Measurements from ENCODE around the gene PIK3CD. TPM values are rescaled to one million over a fixed set of nuclear protein-coding genes. Genes with fewer than 3 reads are reported as not detected.

Gene PIK3CD
- total and polyA plus RNA-seq, 4 donors: 5.2 to 21.0 (median 11.7) TPM

- H3K4me3 ChIP-seq (ENCODE audit: low read length in 2 of 2): no peak overlapping the region
- WGBS, 2 donors: 83 to 96% methylated on average over 3 of the region's 3 CpGs
- H3K4me1 ChIP-seq (ENCODE audit: control insufficient read depth in 1 of 2, insufficient read depth in 2 of 2, low read length in 2 of 2): no peaks in the 10 kb centered on the region
- DNase-seq: peak in 1 of 2 donors; percentile 1
- H3K9me3 ChIP-seq (ENCODE audit: control insufficient read depth, low read length): no peaks in the 10 kb centered on the region
- no peak overlapping the region for H3K27ac ChIP-seq (ENCODE audit: low read depth in 1 of 2, low read length in 2 of 2)
- intact Hi-C loops (cut with DNase I): no loop called here
- H3K27me3 ChIP-seq (ENCODE audit: control insufficient read depth in 1 of 2, insufficient read depth in 2 of 2, low read length in 1 of 2): no peaks in the 10 kb centered on the region
- peaks cover 1 to 5% of the 10 kb centered on the region in 2 donors for H3K36me3 ChIP-seq (ENCODE audit: control insufficient read depth in 1 of 2, insufficient read depth in 2 of 2, low read length in 1 of 2)
- no peak for ATAC-seq (ENCODE audit: low FRiP score)
These were observed 117.5 kb downstream of the PIK3CD start for GRCh38 chr1:9768983-9769382.

DNA sequence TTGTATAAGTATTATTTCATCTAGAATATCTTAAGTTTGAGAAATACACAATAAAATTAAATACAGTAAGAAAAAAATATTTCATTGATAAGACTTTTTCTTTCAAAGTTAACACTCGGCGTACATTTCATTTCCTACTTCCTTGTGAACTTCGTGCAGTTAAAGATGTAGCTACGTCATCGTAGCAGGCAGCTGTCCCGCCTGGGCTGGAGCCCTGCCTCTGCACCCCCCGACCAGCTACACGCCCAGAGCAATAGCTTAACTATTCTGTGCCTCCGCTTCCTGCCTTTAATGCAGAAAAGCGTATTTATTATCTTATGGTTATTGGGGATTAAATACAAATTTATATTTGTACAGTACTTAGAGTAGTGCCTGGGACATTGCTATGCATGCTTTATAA, 118.8 kb downstream of the PIK3CD start:
- no peaks in the 10 kb centered on the region for H3K4me1 ChIP-seq (ENCODE audit: control insufficient read depth in 1 of 2, insufficient read depth in 2 of 2, low read length in 2 of 2)
- peak; percentile 16 to 33 for DNase-seq
- intact Hi-C loops (cut with DNase I): no loop called here
- WGBS, 2 donors: 73 to 82% methylated on average over 10 of the region's 10 CpGs
- peaks cover 1 to 5% of the 10 kb centered on the region in 2 donors for H3K36me3 ChIP-seq (ENCODE audit: control insufficient read depth in 1 of 2, insufficient read depth in 2 of 2, low read length in 1 of 2)
- H3K27me3 ChIP-seq (ENCODE audit: control insufficient read depth in 1 of 2, insufficient read depth in 2 of 2, low read length in 1 of 2): no peaks in the 10 kb centered on the region
- no peak overlapping the region for H3K4me3 ChIP-seq (ENCODE audit: low read length in 2 of 2)
- ATAC-seq (ENCODE audit: low FRiP score): no peak
- no peak overlapping the region for H3K27ac ChIP-seq (ENCODE audit: low read depth in 1 of 2, low read length in 2 of 2)
- H3K9me3 ChIP-seq (ENCODE audit: control insufficient read depth, low read length): no peaks in the 10 kb centered on the region

- no peak overlapping the region for H3K4me3 ChIP-seq (ENCODE audit: low read length in 2 of 2)
- 90 to 91% methylated on average over 20 of the region's 20 CpGs for WGBS, 2 donors
- intact Hi-C loops (cut with DNase I): no loop called here
- H3K36me3 ChIP-seq (ENCODE audit: control insufficient read depth in 1 of 2, insufficient read depth in 2 of 2, low read length in 1 of 2): peaks cover 1 to 5% of the 10 kb centered on the region in 2 donors
- DNase-seq (peak in 1 of 2 donors; percentile 32), ATAC-seq (ENCODE audit: low FRiP score) (no peak)
- H3K4me1 ChIP-seq (ENCODE audit: control insufficient read depth in 1 of 2, insufficient read depth in 2 of 2, low read length in 2 of 2): no peaks in the 10 kb centered on the region
- H3K9me3 ChIP-seq (ENCODE audit: control insufficient read depth, low read length): no peaks in the 10 kb centered on the region
- no peaks in the 10 kb centered on the region for H3K27me3 ChIP-seq (ENCODE audit: control insufficient read depth in 1 of 2, insufficient read depth in 2 of 2, low read length in 1 of 2)
- no peak overlapping the region for H3K27ac ChIP-seq (ENCODE audit: low read depth in 1 of 2, low read length in 2 of 2)
These were observed 123.5 kb downstream of the PIK3CD start for GRCh38 chr1:9774712-9775679.

- WGBS, 2 donors: 92 to 98% methylated on average over 2 of the region's 2 CpGs
- Histone ChIP-seq H3K27ac (ENCODE audit: low read depth in 1 of 2, low read length in 2 of 2) (no peak overlapping the region), H3K36me3 (ENCODE audit: control insufficient read depth in 1 of 2, insufficient read depth in 2 of 2, low read length in 1 of 2) (peaks cover 1 to 5% of the 10 kb centered on the region in 2 donors), H3K9me3 (ENCODE audit: control insufficient read depth, low read length) (no peaks in the 10 kb centered on the region), H3K4me3 (ENCODE audit: low read length in 2 of 2) (no peak overlapping the region), H3K27me3 (ENCODE audit: control insufficient read depth in 1 of 2, insufficient read depth in 2 of 2, low read length in 1 of 2) (no peaks in the 10 kb centered on the region), H3K4me1 (ENCODE audit: control insufficient read depth in 1 of 2, insufficient read depth in 2 of 2, low read length in 2 of 2) (no peaks in the 10 kb centered on the region)
- intact Hi-C loops (cut with DNase I): no loop called here
- no peak for DNase-seq
- no peak for ATAC-seq (ENCODE audit: low FRiP score)
These were observed 125.2 kb downstream of the PIK3CD start for GRCh38 chr1:9776685-9777084.

Other genes starting within 250 kb of the PIK3CD start
- gene SLC25A33, start 112.3 kb upstream of the PIK3CD start, total RNA-seq: 1 to 10 TPM; 2.2 to 3.0 TPM
- 1 to 10 TPM; 1.5 to 2.1 TPM for gene SLC25A33, start 112.3 kb upstream of the PIK3CD start, polyA plus RNA-seq
- gene TMEM201, start 62.8 kb upstream of the PIK3CD start, total RNA-seq: 1 to 10 TPM; 5.1 to 9.4 TPM
- 1 to 10 TPM; 1.1 to 3.5 TPM for gene TMEM201, start 62.8 kb upstream of the PIK3CD start, polyA plus RNA-seq
- gene CLSTN1, start 172.2 kb downstream of the PIK3CD start, total RNA-seq: 100 to 1,000 TPM in 1 of 2 donors, 10 to 100 TPM in 1; 85.3 to 113 TPM
- 10 to 100 TPM; 17.0 to 63.3 TPM for gene CLSTN1, start 172.2 kb downstream of the PIK3CD start, polyA plus RNA-seq